Transverse colon (tissue), 3 donors: ENCODE measurements around the gene RSAD1.

ENCODE experiments used
- CTCF ChIP-seq, 5 experiments: fragments of 200-600 bp in 3 of 5; fragments of 450-650 bp in 2 of 5; sonication (generic) in 3 of 5; IDR thresholded peaks; 1 replicate in 2 of 5; 2 replicates in 3 of 5; pipeline ENCODE4 v1.5.1; 2016 to 2017; ENCODE audit warnings: antibody characterized with exemption in 5 of 5, inconsistent platforms in 3 of 5, mild to moderate bottlenecking in 2 of 5, moderate library complexity in 1 of 5
- EP300 ChIP-seq: sonication (generic); formaldehyde crosslinking; IDR thresholded peaks from one replicate; pipeline ENCODE4 v1.6.1; 2017; ENCODE audit warnings: antibody characterized with exemption, low read depth
- POLR2A ChIP-seq: fragments of 450-650 bp; IDR thresholded peaks from one replicate; pipeline ENCODE4 v1.6.1; 2016; ENCODE audit warnings: antibody characterized with exemption, mild to moderate bottlenecking, moderate library complexity

- no peak for TF ChIP-seq CTCF (IDR thresholded peaks at IDR 0.05)
- TF ChIP-seq POLR2A: no peak
- TF ChIP-seq EP300: no peak
Observed at GRCh38 chr17:50533185-50533584, 54.5 kb downstream of the RSAD1 start.
